Measurements from ENCODE around the gene RBL1.
A peak's percentile ranks its signal among the peaks of the same experiment; 100 is the strongest.
"Not testable (repeated sequence)": the region's sequence is repeated elsewhere in the genome, so short reads cannot be mapped to it uniquely, and the experiment has no call there.

The RBL1 gene

DNA sequence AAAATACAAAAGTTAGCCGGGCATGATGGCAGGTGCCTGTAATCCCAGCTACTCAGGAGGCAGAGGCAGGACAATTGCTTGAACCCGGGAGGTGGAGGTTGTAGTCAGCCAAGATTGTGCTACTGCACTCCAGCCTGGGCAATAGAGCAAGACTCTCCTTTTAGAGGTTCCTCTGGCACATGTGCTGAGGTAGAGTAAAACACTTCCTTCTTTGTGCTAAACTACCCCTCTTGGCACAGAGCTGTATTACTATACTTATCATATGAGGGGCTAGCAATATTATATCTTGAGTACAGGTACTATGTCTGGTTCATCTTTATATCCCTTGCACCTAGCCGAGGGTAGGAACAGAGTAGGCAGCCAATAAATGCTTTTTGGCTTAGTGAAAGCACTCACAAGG, 104.1 kb downstream of the RBL1 start:
- DNase-seq = no peak

DNA sequence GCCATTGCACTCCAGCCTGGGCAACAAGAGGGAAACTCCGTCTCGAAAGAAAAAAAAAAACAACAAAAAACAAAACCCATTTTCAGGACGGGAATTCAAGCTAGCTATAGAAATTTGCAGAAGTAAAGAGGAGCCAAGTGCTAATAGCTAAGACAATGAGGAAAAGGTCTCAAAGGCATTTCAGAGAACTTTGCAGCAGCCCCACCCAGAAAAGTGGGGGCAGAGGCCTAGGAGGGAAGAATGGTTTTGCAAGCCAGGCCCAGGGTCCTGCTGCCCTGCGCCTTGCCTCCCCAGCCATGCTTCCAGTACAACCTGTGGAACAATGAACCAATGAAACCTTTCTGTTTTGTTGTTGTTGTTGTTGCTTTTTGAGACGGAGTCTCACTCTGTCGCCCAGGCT, 106.0 kb downstream of the RBL1 start:
- DNase-seq = no peak

DNA sequence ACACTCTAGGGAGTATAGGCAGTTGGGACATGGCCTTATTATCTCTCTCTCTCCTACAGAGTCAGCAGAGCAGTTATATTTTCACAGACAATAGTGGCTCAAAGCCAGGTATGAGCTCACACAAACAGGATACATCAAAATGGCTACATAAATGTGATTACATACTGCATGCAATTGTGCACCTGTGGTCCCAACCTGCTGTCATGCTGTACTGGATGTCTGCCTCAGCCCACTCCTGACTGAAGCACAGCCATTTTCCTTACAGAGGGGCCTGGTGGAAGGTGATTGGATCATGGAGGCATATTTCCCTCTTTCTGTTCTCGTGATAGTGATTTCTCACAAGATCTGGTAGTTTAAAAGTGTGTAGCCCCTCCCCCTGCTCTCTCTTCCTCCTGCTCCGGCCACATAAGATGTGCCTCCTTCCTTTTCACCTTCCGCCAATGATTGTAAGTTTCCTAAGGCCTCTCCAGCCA, 107.3 kb downstream of the RBL1 start:
- DNase-seq = no peak

DNA sequence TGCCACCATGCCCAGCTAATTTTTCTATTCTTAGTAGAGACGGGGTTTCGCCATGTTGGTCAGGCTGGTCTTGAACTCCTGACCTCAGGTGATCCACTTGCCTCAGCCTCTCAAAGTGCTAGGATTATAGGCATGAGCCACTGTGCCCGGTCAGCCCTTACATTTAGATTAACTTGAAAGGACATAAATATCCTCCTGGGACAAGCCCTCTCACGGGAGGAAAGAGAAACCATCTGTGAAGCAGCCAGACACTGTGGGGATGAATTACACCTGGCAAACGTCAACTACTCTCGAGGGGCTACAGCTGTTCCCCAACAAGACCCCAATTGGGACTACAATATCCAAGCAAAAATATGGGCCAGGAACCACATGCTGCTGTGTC, 111.5 kb downstream of the RBL1 start:
- DNase-seq = no peak

DNA sequence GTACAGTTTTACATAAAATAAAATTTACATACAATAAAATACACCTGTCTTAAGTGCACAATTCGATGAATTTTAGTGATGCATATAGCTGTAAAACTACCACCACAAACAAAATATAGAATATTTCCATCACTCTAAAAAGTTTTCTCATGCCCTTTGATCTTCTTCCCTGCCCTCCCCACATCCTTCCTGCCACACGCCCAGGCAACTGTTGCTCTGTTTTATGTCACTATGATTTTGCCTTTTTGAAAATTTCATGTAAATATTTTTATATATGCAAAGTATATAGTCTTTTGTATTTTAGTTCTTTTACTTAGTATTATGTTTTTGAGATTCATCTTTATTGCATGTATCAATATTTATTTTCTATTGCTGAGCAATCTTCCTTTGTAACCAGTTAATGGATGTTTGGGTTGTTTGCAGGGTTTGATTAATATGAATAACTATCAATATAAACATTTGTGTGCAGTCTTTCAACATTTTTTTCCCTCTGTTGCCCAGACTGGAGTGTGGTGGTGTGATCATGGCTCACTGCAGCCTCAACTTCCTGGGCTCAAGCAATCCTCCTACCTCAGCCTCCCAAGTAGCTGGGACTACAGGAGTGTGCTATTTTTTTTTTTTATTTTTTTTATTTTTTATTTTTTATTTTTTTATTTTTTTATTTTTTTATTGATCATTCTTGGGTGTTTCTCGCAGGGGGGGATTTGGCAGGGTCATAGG, 120.5 kb downstream of the RBL1 start:
- DNase-seq = no peak

DNA sequence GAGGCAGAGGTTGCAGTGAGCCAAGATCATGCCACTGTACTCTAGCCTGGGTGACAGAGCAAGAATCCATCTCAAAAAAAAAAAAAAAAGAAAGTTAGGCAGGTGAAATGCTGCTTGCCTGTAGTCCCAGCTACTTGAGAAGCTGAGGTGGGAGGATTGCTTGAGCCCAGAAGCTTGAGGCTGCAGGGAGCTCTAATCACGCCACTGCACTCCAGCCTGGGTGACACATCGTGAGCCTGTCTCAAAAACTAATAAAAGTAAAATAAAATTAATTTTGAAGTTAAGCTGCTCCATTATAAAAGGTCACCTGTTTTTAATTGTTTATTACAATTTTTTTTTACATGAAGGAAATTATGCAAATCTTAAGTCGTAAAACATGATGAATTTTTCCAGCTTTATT, 121.1 kb downstream of the RBL1 start:
- DNase-seq = no peak

DNA sequence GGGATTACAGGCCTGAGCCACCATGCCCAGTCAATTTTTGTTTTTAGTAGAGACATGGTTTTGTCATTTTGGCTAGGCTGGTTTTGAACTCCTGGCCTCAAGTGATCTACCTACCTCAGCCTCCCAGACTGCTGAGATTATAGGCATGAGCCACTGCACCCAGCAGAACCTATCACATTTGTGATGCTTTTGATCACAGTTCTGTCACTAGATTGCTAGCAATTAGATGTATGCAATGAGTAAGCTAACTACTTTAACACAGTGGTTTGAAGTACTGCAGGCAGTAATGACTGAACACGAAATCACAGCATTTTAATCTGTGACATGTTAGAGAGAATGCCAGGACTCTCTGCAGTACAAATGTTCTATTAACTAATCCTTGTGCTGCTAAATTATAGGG, 124.7 kb downstream of the RBL1 start:
- DNase-seq = no peak

DNA sequence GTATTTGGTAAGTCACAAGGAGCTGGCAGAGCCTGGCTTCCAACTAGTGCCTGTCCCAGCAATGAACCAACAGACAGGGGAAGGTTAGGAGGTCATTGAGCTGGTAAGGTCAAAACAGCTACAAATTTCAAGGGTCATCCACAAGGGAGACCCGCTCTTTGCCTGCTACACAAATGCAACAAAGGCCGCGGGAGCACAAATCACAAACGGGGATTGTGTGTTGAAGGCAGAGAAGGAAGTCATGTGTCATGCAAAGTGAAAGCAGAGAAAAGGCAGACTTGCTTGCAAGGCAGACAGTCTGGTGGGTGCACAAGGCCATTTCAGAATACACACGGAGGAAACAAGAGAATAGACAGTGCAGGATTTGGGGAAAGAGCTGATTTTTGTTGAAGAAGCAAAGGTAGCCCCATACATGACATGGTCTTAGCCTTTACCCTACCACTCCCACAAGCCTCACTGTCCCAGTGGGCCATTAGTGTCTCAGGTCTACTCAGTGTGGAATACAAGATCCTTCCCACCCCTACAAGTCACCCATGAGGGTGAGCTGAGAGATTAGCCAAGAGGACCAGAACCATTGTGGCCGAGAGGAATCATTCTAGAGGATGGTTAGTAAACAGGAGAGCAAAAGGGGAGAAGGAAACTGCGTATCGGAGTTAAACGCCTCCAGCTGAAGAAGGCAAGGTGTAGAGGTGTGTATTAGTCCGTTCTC, 126.2 kb downstream of the RBL1 start:
- DNase-seq = no peak

DNA sequence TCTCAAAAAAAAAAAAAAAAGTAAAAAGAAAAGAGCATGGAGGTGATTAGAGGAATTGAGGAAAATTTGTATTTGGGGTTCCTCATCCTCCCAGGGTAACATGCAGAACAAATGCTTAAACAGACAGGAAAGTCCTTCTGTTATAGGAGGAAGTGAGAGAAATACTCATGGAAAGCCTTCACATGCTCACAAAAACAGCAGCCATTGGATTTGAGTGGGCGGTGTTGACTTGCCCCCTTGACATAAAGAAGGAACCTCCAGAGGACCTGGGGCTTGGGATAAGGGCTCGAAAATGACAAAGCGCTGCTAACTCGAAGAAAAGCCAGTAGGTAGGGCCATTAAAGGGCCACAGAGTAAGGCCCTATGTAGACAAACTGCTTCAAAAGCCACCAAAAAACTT, 126.7 kb downstream of the RBL1 start:
- no peak for DNase-seq

DNA sequence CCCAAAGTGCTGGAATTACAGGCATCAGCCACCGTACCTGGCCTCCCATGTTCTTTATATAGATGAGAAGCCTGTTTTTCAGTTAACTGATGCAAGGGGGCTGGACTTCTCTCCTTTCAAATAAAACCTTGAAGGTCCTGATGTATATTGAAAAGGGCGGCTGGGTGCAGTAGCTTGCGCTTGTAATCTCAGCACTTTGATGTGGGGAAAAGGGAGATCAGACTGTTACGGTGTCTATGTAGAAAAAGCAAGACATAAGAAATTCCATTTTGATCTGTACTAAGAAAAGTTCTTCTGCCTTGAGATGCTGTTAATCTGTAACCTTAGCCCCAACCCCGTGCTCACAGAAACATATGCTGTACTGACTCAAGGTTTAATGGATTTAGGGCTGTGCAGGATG, 128.2 kb downstream of the RBL1 start:
- DNase-seq = no peak

DNA sequence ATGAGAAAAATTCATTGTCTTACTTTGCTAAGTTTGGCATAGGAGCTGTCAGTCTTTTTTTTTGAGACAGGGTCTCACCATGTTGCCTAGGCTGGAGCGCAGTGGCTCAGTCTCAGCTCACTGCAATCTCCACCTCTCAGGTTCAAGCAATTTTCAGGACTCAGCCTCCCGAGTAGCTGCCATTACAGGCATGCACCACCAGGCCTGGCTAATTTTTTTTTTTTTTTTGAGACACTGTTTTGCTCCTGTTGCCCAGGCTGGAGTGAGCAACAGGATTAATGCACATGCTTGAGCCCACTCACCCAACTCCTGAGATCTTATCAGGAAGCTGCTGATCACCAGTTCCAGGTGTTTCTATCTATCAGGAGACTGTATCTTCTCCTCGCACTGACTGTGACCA, 128.8 kb downstream of the RBL1 start:
- DNase-seq = not testable (repeated sequence)

DNA sequence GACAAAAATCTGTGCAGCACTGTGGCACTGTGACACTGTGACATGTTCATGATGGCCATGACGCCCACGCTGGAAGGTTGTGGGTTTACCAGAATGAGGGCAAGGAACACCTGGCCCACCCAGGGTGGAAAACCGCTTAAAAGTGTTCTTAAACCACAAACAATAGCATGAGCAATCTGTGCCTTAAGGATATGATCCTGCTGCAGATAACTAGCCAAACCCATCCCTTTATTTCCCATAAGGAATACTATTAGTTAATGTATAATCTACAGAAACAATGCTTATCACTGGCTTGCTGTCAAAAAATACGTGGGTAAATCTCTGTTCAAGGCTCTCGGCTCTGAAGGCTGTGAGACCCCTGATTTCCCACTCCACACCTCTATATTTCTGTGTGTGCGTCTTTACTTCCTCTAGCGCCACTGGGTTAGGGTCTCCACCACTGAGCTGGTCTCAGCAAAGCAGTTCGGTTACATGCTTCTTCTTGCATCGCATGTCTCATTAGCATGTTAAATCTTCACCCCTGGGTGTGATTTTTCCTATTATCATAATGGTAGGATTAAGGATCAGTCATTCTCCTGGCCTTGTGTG, 133.3 kb downstream of the RBL1 start:
- not testable (repeated sequence) for DNase-seq

DNA sequence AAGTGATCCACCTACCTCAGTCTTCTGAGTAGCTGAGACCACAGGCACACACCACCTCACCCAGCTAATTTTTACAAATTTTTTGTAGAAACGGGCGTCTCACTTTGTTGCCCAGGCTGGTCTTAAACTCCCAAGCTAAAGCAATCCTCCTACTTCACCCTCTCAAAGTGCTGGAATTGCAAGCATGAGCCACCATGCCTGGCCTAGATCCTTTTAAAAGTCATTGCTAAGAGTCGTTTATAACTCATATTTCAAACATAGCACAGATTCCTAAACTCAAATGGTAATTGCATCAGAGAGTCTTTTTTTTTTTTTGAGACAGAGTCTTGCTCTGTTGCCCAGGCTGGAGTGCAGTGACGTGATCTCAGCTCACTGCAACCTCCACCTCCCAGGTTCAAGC, 136.6 kb downstream of the RBL1 start:
- DNase-seq = no peak

DNA sequence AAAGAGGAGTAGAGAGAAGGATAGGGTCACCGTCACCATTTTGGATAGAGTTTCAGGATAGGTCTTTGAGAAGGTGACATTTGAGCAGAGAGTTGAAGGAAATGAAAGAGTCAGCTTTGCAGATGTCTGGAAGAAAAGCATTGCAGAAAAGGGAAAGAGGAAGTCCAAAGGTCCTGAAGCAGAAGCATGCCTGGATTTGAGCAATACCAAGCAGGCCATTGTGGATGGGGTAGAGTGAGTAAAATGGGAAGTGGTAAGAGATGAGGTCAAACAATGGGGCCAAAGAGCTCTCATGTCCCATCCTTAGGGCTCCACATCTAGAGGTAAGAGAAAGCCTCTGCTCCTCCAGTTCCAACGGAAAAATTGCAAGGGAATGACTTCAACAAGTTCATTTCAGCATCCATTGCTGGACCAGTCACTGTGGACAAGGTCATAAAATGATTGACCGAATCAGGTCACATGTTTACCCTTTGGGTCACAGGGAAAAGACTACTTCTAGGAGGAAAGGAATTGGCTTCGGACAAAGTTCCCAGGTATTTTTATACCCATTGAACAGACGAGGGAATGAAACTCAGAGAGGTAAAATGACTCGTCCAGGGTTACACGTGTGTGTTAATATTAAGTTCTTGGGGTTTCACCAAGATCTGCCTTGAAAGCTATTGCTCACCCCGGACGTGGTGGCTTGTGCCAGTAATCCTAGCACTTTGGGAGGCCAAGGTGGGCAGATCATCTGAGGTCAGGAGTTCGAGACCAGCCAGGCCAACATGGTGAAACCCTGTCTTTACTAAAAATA, 137.7 kb downstream of the RBL1 start:
- DNase-seq = no peak

DNA sequence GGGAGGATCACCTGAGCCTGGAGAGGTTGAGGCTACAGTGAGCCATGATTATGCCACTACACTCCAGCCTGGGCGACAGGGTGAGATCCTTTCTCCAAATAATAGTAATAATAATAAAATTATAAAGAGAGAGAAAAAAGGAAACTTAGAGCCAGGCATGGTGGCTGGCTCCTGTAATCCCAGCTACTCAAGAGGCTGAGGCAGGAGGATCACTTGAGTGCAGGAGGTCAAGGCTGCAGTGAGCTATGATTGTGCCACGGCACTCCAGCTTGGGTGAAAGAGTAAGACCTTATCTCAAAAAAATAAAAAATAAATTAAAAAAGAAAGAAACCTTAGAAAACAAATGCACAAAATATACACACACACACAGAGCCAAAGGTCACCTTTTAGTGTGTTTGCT, 139.1 kb downstream of the RBL1 start:
- no peak for DNase-seq

DNA sequence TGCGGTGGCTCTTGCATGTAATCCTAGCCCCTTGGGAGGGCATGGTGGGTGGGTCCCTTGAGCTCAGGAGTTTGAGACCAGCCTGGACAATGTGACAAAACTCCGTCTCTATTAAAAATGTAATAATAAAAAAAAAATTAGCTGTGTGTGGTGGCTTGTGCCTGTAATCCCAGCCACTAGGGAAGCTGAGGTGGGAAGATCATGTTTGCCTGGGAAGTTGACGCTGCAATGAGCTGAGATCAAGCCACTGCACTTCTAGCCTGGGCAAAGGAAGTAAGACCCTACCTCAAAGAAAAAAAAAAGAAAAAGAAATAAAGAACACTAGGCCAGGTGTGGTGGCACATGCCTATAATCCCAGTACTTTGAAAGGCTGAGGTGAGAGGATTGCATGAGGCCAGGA, 139.8 kb downstream of the RBL1 start:
- DNase-seq = no peak

DNA sequence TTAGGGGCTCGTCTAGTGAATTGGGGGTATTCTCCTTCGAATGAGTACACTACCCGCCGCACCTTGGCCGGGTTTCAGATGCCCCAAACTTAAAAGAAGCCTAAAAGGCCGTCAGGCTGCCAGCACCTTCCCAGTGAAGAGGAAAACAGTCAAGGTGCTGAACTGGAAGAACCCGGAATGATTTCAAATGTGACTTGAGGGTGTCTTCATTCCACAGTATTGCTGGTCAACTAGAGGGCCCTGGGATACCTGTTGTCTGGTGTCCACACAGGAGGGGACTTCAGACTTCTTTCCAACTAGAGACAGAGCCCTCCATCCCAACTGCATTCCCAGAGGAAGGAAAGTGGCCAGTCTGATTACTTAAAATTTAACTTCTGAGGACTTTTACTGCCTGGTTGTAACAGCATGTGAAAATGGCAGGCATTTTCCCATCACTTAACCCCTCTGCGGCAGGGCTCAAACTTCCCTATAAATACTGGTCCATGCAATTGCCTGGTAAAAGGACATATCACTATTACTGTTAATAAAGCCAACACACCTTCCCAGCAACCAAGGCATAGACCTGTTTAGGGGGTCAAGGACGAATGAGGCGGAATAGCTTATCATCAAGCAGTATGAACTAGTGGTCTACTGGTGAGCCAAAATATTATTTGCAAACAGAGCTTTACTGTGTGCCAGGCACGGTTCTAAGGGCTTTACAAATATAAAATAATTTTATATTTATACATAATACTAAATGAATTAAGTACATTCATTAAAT, 143.6 kb downstream of the RBL1 start:
- no peak for DNase-seq

DNA sequence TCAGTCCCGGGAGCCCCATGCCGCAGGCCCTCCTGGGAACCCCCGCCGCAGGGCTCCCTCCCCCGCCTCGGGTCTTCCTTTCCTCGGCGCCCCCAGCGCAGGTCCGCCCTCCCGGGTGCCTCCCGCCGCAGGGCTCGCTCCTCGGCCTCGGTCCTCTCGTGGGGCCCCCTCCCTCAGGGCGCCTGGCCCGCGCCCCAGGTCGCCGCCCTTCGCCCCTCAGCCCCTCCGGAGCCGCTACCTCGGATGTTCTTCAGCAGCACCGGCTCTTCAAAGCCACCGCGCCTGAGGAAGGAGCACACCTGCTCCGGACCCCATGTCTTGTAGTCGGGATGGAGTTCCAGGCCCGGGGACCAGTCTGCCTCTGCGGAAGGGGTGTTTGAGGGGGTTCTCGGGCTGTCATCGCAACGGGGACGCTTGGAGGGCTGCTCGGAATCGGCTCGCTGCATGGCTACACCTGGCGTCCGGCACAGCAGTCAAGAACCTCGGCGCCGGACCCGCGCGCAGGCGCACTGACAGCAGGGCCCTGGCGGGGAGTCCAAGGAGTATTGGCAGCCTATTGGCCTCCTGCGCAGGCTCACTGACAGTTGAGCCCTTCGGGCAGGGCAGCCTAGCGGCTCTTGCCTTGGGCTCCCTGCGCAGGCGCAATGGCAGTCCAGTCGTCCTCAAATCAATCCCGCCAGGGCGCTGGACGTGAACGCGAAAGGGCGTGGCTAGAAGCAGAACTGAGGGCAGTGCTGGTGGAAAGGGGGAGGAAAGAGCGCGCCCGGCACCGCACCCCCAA, 144.4 kb downstream of the RBL1 start, which contains the start of gene SAMHD1:
Gene SAMHD1, minus strand, starts transcription at position 511 of the 781 bp plus-strand sequence. Its CDS starts 65 bp downstream, at position 446.
- DNase-seq = peak; percentile 36

DNA sequence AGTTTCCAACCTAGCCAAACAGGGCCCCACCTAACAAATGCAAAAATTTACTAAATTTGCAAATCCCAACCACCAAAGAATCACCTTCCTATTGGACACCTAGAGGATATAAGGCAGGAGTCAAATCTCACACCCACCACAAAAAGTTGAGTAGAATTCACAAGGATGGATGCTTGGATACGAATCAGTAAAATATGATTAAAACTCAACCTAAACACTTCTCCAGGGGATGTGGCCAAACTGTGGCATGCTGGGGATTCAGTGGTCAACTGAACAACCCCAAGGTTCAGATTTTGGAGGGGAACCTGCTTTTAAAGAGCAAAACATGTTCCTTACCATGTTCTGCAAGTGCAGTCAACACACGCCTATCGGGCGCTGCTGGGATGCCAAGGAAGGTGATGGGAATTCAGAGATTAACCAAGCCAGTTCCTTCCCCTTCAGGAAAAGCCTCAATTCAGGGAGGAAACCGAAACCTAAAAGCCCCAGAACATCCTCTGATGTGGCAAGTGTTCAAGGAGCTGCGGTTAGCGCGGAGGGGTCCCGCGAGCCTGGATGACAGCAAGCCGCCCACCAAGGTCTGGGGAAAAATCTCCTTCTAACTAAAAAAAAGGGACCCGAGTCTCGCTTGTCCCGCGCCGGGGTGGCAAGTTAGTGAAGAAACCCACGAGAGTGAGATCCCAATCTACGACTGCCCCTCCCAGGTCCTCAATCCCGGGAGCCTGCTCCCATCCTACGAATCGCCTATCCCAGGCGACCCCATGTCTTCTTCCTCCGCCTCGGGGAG, 145.2 kb downstream of the RBL1 start:
- no peak for DNase-seq
